WTC11 (cell line): ENCODE data around the gene ARRDC1. TPM values are rescaled to one million over a fixed set of nuclear protein-coding genes. Genes with fewer than 3 reads are reported as not detected.

Experiments used
- ATAC-seq: fragments of 200-7000 bp; cut with Tn5 transposase; 2 replicates; pipeline ENCODE4 v1.10.0; 2021; ENCODE audit warnings: mild to moderate bottlenecking, moderate library complexity
- CTCF ChIA-PET: fragments of 300-600 bp; sonication (Branson Sonifier 250); formaldehyde crosslinking; loops from one replicate; lab custom pipeline; 2021; ENCODE audit warnings: antibody characterized with exemption; lab: Charles Lee
- POLR2A ChIA-PET: fragments of 350-600 bp; sonication (Branson Sonifier 250); formaldehyde crosslinking; loops from one replicate; lab custom pipeline; 2021; ENCODE audit warnings: antibody characterized with exemption; lab: Charles Lee
- DNase-seq: peaks from one replicate; pipeline ENCODE4 v3.0.0; 2021; ENCODE audit warnings: low spot score
- H3K27ac Mint-ChIP-seq: 2 replicates; pipeline ENCODE4 v1.8.0; 2021; ENCODE audit warnings: mixed read lengths
- H3K27me3 Mint-ChIP-seq: 2 replicates; pipeline ENCODE4 v1.8.0; 2021; ENCODE audit warnings: low read depth, mild to moderate bottlenecking, moderate library complexity, mixed read lengths
- H3K36me3 Mint-ChIP-seq: 2 replicates; pipeline ENCODE4 v1.8.0; 2021; ENCODE audit warnings: mixed read lengths
- H3K4me1 Mint-ChIP-seq: 2 replicates; pipeline ENCODE4 v1.8.0; 2022; ENCODE audit warnings: mixed read lengths
- H3K4me3 Mint-ChIP-seq: 2 replicates; pipeline ENCODE4 v1.8.0; 2021; ENCODE audit warnings: mild to moderate bottlenecking, moderate library complexity, mixed read lengths
- H3K9me3 Mint-ChIP-seq: 2 replicates; pipeline ENCODE4 v1.8.0; 2021; ENCODE audit warnings: mixed read lengths
- CREB1 ChIP-seq: sonication (generic); formaldehyde crosslinking; IDR thresholded peaks from 2 replicates; pipeline ENCODE4 v1.8.0; 2023; ENCODE audit warnings: mild to moderate bottlenecking, missing genetic modification reagents
- ETV6 ChIP-seq: sonication (generic); formaldehyde crosslinking; IDR thresholded peaks from 2 replicates; pipeline ENCODE4 v1.8.1; 2022; ENCODE audit warnings: mild to moderate bottlenecking, missing genetic modification reagents
- FOXP1 ChIP-seq: sonication (generic); formaldehyde crosslinking; IDR thresholded peaks from 2 replicates; pipeline ENCODE4 v1.8.0; 2022; ENCODE audit warnings: missing genetic modification reagents, mild to moderate bottlenecking, moderate library complexity, borderline replicate concordance
- NR1H2 ChIP-seq: sonication (generic); formaldehyde crosslinking; IDR thresholded peaks from 2 replicates; pipeline ENCODE4 v1.9.0; 2021; ENCODE audit warnings: mild to moderate bottlenecking, moderate library complexity, missing genetic modification reagents
- OVOL2 ChIP-seq: fragments of 250-450 bp; sonication (Bioruptor Pico); IDR thresholded peaks from 2 replicates; pipeline ENCODE4 v1.9.0; 2021; ENCODE audit warnings: mild to moderate bottlenecking, borderline replicate concordance
- PRRX2 ChIP-seq: fragments of 250-450 bp; sonication (Bioruptor Pico); IDR thresholded peaks from 2 replicates; pipeline ENCODE4 v1.8.0; 2021; ENCODE audit warnings: mild to moderate bottlenecking
- SMAD3 ChIP-seq: sonication (generic); formaldehyde crosslinking; IDR thresholded peaks from 2 replicates; pipeline ENCODE4 v1.8.0; 2022; ENCODE audit warnings: missing genetic modification reagents, mild to moderate bottlenecking, borderline replicate concordance
- SOX15 ChIP-seq: fragments of 250-450 bp; sonication (Bioruptor Pico); IDR thresholded peaks from 2 replicates; pipeline ENCODE4 v1.9.0; 2021; ENCODE audit warnings: mild to moderate bottlenecking
- TP53 ChIP-seq: sonication (generic); formaldehyde crosslinking; IDR thresholded peaks from 2 replicates; pipeline ENCODE4 v1.8.1; 2023; ENCODE audit warnings: mild to moderate bottlenecking, missing genetic modification reagents
- ZBTB21 ChIP-seq: sonication (generic); formaldehyde crosslinking; IDR thresholded peaks from 2 replicates; pipeline ENCODE4 v1.8.1; 2023; ENCODE audit warnings: mild to moderate bottlenecking, missing genetic modification reagents, borderline replicate concordance
- ZNF121 ChIP-seq: sonication (generic); formaldehyde crosslinking; IDR thresholded peaks from 2 replicates; pipeline ENCODE4 v1.8.0; 2023; ENCODE audit warnings: missing genetic modification reagents
- total RNA-seq: library from RNA; stranded (reverse); gene quantifications from 3 replicates; pipeline ENCODE4 v1.2.3, GENCODE V29; 2021
- TF ChIP-seq, protein P1 (sequence below): sonication (generic); formaldehyde crosslinking; IDR thresholded peaks from 2 replicates; pipeline ENCODE4 v1.8.1; 2022; ENCODE audit warnings: mild to moderate bottlenecking, moderate library complexity, missing genetic modification reagents
- TF ChIP-seq, protein P2 (sequence below): sonication (generic); formaldehyde crosslinking; IDR thresholded peaks from 2 replicates; pipeline ENCODE4 v1.8.0; 2022; ENCODE audit warnings: mild to moderate bottlenecking, missing genetic modification reagents
- TF ChIP-seq, protein P3 (sequence below): sonication (generic); formaldehyde crosslinking; IDR thresholded peaks from 2 replicates; pipeline ENCODE4 v1.8.0; 2022; ENCODE audit warnings: mild to moderate bottlenecking, missing genetic modification reagents
- TF ChIP-seq, protein P4 (sequence below): fragments of 250-450 bp; sonication (Bioruptor Pico); IDR thresholded peaks from 2 replicates; pipeline ENCODE4 v2.1.2; 2022; ENCODE audit warnings: mild to moderate bottlenecking, moderate library complexity

Gene ARRDC1
- total RNA-seq, 1 experiment from 2014 or later, result 41.3 TPM

DNA sequence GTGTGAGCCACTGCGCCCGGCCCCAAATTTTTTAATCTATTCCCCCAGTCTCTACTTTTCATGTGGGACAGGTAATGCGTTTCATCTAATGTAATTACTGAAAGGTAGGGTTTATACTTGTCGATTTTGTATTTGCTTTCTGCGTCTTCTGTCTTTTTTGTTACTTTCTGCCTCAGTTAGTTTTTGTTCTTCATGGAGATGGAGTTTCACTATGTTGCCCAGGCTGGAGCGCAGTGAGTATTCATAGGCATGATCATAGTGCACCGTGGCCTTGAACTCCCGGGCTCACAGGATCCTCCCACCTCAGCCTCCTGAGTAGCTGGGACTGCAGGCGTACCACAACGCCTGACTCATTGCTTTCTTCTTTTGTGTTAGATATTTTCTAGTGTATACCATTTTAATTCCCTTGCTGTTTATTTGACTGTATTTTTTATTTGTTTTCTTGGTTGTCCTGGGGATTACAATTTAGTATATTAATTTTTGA is 36.7 kb downstream of the ARRDC1 start:
- H3K4me3 Mint-ChIP-seq, result no peak overlapping the region
- ChIA-PET CTCF (interaction anchor here (3.3 kb wide), 1 partner anchor 31 kb away, joined by 11 read pairs; no protein-coding TSS in a partner anchor), POLR2A (interaction anchor here (0.6 kb wide), 1 partner anchor 19 kb away, joined by 6 read pairs; no protein-coding TSS in a partner anchor)
- H3K9me3 Mint-ChIP-seq, result no peaks in the 10 kb centered on the region
- H3K4me1 Mint-ChIP-seq, result peaks cover 26% of the 10 kb centered on the region
- ATAC-seq (no peak), DNase-seq (no peak)
- peak overlapping the region; percentile 39 for H3K27ac Mint-ChIP-seq
- H3K27me3 Mint-ChIP-seq, result no peaks in the 10 kb centered on the region; the same call in 1 of the 2 replicates
- TF ChIP-seq OVOL2 (CRISPR knock-in tag), result no peak
- TF ChIP-seq SOX15 (CRISPR knock-in tag), result no peak
- TF ChIP-seq, protein P1, sequence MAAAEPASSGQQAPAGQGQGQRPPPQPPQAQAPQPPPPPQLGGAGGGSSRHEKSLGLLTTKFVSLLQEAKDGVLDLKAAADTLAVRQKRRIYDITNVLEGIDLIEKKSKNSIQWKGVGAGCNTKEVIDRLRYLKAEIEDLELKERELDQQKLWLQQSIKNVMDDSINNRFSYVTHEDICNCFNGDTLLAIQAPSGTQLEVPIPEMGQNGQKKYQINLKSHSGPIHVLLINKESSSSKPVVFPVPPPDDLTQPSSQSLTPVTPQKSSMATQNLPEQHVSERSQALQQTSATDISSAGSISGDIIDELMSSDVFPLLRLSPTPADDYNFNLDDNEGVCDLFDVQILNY, result no peak
- no peak for TF ChIP-seq FOXP1 (CRISPR knock-in tag)
- no peak for TF ChIP-seq CREB1 (CRISPR knock-in tag)
- TF ChIP-seq, protein P2, sequence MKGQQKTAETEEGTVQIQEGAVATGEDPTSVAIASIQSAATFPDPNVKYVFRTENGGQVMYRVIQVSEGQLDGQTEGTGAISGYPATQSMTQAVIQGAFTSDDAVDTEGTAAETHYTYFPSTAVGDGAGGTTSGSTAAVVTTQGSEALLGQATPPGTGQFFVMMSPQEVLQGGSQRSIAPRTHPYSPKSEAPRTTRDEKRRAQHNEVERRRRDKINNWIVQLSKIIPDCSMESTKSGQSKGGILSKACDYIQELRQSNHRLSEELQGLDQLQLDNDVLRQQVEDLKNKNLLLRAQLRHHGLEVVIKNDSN, result no peak
- H3K36me3 Mint-ChIP-seq, result peaks cover 11% of the 10 kb centered on the region

DNA sequence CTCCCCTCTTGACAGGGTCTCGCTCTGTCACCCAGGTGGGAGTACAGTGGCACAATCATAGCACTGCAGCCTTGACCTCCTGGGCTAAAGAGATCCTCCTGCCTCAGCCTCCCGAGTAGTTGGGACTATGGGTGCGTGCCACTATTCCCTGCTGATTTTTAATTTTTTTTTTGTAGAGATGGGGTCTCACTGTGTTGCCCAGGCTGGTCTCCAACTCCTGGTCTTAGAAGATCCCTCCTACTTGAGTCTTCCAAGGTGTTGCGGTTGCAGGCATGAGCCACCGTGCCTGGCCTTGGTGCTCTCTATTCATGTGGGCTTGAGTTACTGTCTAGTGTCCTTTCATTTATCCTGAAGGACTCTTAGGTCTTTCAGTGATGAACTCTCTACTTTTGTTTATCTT is 37.4 kb downstream of the ARRDC1 start:
- POLR2A ChIA-PET, result interaction anchor here (0.6 kb wide), 1 partner anchor 19 kb away, joined by 6 read pairs; no protein-coding TSS in a partner anchor
- H3K36me3 Mint-ChIP-seq, result peaks cover 12% of the 10 kb centered on the region
- TF ChIP-seq ZNF121 (CRISPR knock-in tag) (peak; percentile 77; the same call in 1 of the 2 replicates), TP53 (CRISPR knock-in tag) (no peak)
- TF ChIP-seq, all 79 proteins: peak for 1
- Mint-ChIP-seq H3K27me3 (no peaks in the 10 kb centered on the region; the same call in 1 of the 2 replicates), H3K4me1 (peaks cover 27% of the 10 kb centered on the region), H3K27ac (no peak overlapping the region), H3K4me3 (no peak overlapping the region), H3K9me3 (no peaks in the 10 kb centered on the region)
- CTCF ChIA-PET, result interaction anchor here (0.6 to 3.3 kb wide), 2 partner anchors 9 to 30 kb away, joined by 5 to 11 read pairs; no protein-coding TSS in a partner anchor
- ATAC-seq (no peak), DNase-seq (no peak)

DNA sequence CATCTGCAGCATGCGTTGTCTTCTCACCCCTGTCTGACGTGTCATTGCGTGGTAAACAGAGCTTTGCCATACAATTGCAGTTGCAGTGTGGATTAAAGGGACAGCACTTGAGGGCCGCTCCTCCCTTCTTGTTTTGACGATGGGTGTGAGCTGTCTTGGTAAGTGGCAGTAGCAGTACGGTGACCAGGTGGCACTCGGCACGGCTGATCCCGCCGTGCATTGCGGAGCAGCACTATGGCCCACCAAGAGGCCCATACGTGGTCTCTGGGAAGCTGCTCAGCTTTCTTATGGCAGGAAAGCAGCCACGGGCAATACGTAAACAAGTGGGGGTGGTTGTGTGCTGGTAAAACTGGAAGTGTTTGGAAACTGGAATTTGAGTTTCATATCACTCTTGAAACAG is 38.4 kb downstream of the ARRDC1 start:
- TF ChIP-seq NR1H2 (CRISPR knock-in tag) (no peak), ZBTB21 (no peak), SMAD3 (CRISPR knock-in tag) (no peak), PRRX2 (CRISPR knock-in tag) (no peak), ETV6 (no peak)
- TF ChIP-seq, protein P3, sequence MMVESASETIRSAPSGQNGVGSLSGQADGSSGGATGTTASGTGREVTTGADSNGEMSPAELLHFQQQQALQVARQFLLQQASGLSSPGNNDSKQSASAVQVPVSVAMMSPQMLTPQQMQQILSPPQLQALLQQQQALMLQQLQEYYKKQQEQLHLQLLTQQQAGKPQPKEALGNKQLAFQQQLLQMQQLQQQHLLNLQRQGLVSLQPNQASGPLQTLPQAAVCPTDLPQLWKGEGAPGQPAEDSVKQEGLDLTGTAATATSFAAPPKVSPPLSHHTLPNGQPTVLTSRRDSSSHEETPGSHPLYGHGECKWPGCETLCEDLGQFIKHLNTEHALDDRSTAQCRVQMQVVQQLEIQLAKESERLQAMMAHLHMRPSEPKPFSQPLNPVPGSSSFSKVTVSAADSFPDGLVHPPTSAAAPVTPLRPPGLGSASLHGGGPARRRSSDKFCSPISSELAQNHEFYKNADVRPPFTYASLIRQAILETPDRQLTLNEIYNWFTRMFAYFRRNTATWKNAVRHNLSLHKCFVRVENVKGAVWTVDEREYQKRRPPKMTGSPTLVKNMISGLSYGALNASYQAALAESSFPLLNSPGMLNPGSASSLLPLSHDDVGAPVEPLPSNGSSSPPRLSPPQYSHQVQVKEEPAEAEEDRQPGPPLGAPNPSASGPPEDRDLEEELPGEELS (CRISPR knock-in tag), result no peak
- TF ChIP-seq, protein P4, sequence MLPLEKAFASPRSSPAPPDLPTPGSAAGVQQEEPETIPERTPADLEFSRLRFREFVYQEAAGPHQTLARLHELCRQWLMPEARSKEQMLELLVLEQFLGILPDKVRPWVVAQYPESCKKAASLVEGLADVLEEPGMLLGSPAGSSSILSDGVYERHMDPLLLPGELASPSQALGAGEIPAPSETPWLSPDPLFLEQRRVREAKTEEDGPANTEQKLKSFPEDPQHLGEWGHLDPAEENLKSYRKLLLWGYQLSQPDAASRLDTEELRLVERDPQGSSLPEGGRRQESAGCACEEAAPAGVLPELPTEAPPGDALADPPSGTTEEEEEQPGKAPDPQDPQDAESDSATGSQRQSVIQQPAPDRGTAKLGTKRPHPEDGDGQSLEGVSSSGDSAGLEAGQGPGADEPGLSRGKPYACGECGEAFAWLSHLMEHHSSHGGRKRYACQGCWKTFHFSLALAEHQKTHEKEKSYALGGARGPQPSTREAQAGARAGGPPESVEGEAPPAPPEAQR (CRISPR knock-in tag), result no peak
- Mint-ChIP-seq H3K9me3 (no peaks in the 10 kb centered on the region), H3K4me1 (peaks cover 27% of the 10 kb centered on the region), H3K36me3 (peaks cover 14% of the 10 kb centered on the region), H3K27ac (peak overlapping the region; percentile 90), H3K27me3 (no peaks in the 10 kb centered on the region), H3K4me3 (no peak overlapping the region)
- DNase-seq (no peak), ATAC-seq (no peak)
- POLR2A ChIA-PET, result no interaction called here
- CTCF ChIA-PET, result interaction anchor here (0.7 kb wide), 1 partner anchor 32 kb away, joined by 4 read pairs; no protein-coding TSS in a partner anchor
